ENCODE results near the gene JDP2. TPM values are rescaled to one million over a fixed set of nuclear protein-coding genes. Genes with fewer than 3 reads are reported as not detected.

The JDP2 gene
- total and polyA plus RNA-seq, 2 of the 4 experiments (the other 2 are of a cell fraction) = 35.7 to 38.4 TPM

GRCh38 chr14:75476274-75476995, 48.6 kb downstream of the JDP2 start:
- DNase-seq (peak; percentile 29), ATAC-seq (ENCODE audit: low read depth) (peak; percentile 57; the same call in 1 of the 2 replicates)
- H4K91ac ChIP-seq (ENCODE audit: insufficient read depth, low read depth, low read length) = no peak overlapping the region
- 0 out of 2 replicates have a peak, but pooled peaks cover 3% of the 10 kb centered on the region for H3K9me1 ChIP-seq (ENCODE audit: insufficient read depth, low read length)
- POLR2A ChIA-PET (ENCODE audit: unreplicated experiment) = no interaction called here
- H2AFZ ChIP-seq (replicated peaks; ENCODE audit: low read length, poor library complexity) = no peak overlapping the region
- H3K56ac ChIP-seq (ENCODE audit: extremely low read depth, insufficient read depth, low read length) = no peak overlapping the region
- peaks cover 3% of the 10 kb centered on the region; the same call in 1 of the 2 replicates for H3K27me3 ChIP-seq (ENCODE audit: control insufficient read depth, insufficient read depth, low read length)
- no TSS peak for BruUV-seq (replicated peaks)
- no peak overlapping the region for H2BK20ac ChIP-seq (ENCODE audit: low read depth, low read length)
- no peak overlapping the region for H3K14ac ChIP-seq (replicated peaks; ENCODE audit: low read depth, low read length)
- intact Hi-C loops (cut with micrococcal nuclease) (no loop called here), dilution Hi-C loops (cut with HindIII; ENCODE audit: low sequenced_read_pairs, unreplicated experiment) (no loop called here), in situ Hi-C loops (cut with MboI; ENCODE audit: low sequenced_read_pairs) (no loop called here)
- no peak overlapping the region for H3K18ac ChIP-seq (ENCODE audit: low read depth, low read length)
- no CpG with 5 or more reads among the region's 11 CpGs for WGBS, 2 experiments (ENCODE audit: extremely low coverage in 2 of 2, insufficient read length in 1 of 2)
- CTCF ChIA-PET = no interaction called here
- H2AK9ac ChIP-seq (replicated peaks; ENCODE audit: low read depth, low read length, poor library complexity) = no peak overlapping the region
- no peaks in the 10 kb centered on the region; the same call in 1 of the 2 replicates for H3K4me1 ChIP-seq (ENCODE audit: control insufficient read depth, insufficient read depth, low read length)
- H4K8ac ChIP-seq (ENCODE audit: low read depth in 2 of 2, low read length in 2 of 2) = no peak overlapping the region
- H3K23ac ChIP-seq (ENCODE audit: low read depth, low read length) = no peak overlapping the region
- H3K4ac ChIP-seq (ENCODE audit: low read depth, low read length) = no peak overlapping the region
- H3K9ac ChIP-seq (ENCODE audit: low read depth, low read length) = no peak overlapping the region
- H4K20me1 ChIP-seq (ENCODE audit: insufficient read depth, low read length) = peaks cover 7% of the 10 kb centered on the region; the same call in 1 of the 2 replicates
- no peak overlapping the region for H2BK120ac ChIP-seq (ENCODE audit: low read depth, low read length)
- H3K4me3 ChIP-seq (ENCODE audit: insufficient read depth, low read depth, low read length) = no peak overlapping the region
- H2AK5ac ChIP-seq (ENCODE audit: low read depth, low read length) = no peak overlapping the region
- no peak overlapping the region for H3K27ac ChIP-seq (ENCODE audit: insufficient read depth, low read length)
- no peak overlapping the region for H4K5ac ChIP-seq (ENCODE audit: low read depth, low read length)
- no peak overlapping the region for H2BK15ac ChIP-seq (ENCODE audit: low read depth, low read length)
- H2BK5ac ChIP-seq (ENCODE audit: low read depth, low read length, poor library complexity, severe bottlenecking) = no peak overlapping the region
- 0 out of 2 replicates have a peak, but pooled peaks cover 2% of the 10 kb centered on the region for H3K9me3 ChIP-seq (ENCODE audit: control insufficient read depth, insufficient read depth, low read length)
- peaks cover 29% of the 10 kb centered on the region for H3K36me3 ChIP-seq (ENCODE audit: control insufficient read depth, insufficient read depth, low read length)
- H3K79me1 ChIP-seq (ENCODE audit: low read depth in 1 of 2, low read length in 2 of 2) = peaks cover 0 to 6% of the 10 kb centered on the region in 2 experiments; a peak in 2 of 4 replicates
- TF ChIP-seq CEBPB (IDR thresholded peaks at IDR 0.05; ENCODE audit: low read depth, low read length) = no peak
- TF ChIP-seq MXI1 (IDR thresholded peaks at IDR 0.05; ENCODE audit: borderline replicate concordance, low read depth, low read length) = no peak
- no peak for TF ChIP-seq RFX5 (IDR thresholded peaks at IDR 0.05; ENCODE audit: low read depth, low read length)
- no peak for TF ChIP-seq RAD21 (IDR thresholded peaks at IDR 0.05; ENCODE audit: low read length)
- TF ChIP-seq MAZ (IDR thresholded peaks at IDR 0.05; ENCODE audit: borderline replicate concordance, low read depth, low read length) = no peak
- TF ChIP-seq CTCF (conservative IDR thresholded peaks at IDR 0.05; ENCODE audit: low read depth, low read length) = no peak
- no peak for TF ChIP-seq CHD1 (IDR thresholded peaks at IDR 0.05; ENCODE audit: low read depth, low read length)
- TF ChIP-seq BHLHE40 (IDR thresholded peaks at IDR 0.05; ENCODE audit: low read depth, low read length) = no peak
- TF ChIP-seq MAFK (IDR thresholded peaks at IDR 0.05; ENCODE audit: low read depth, low read length) = no peak
- H3K4me2 ChIP-seq (ENCODE audit: low read depth, low read length) = no peak overlapping the region
